ENCODE data around the gene INVS.
"Not testable (repeated sequence)": the region's sequence is repeated elsewhere in the genome, so short reads cannot be mapped to it uniquely, and the experiment has no call there.

The INVS gene
- 39.5 to 40.1 reads per million in 2 donors for total RNA-seq

- peak; percentile 79 for DNase-seq
Observed at GRCh38 chr9:100098887-100099721, at the start of gene INVS, which contains the start of gene ERP44. Gene INVS (plus strand): TSS chr9:100099243. CDS start chr9:100104522, 5,279 bp downstream. Gene ERP44 (minus strand): TSS chr9:100099000. CDS start chr9:100098840, 160 bp downstream.

DNA sequence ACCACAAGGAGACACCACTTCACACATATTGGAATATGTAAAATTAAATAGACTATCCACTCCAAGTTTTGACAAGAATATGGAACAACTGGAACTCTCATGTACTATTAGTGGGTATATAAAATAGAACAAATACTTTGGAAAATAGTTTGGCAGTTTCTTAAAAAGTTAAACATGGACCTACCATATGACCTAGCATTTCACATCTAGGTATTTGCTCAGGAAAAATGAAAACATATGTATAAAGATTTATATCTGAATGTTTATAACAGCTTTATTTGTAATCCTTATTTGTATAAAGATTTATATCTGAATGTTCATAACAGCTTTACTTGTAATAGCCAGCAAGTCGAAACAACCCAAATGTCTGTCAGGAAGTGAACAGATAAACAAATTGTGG, 49.5 kb upstream of the INVS start:
- DNase-seq = no peak

GRCh38 chr9:100052375-100052774, 46.7 kb upstream of the INVS start:
- DNase-seq = no peak

- DNase-seq = no peak
Observed at GRCh38 chr9:100056561-100056960, 42.5 kb upstream of the INVS start.

DNA sequence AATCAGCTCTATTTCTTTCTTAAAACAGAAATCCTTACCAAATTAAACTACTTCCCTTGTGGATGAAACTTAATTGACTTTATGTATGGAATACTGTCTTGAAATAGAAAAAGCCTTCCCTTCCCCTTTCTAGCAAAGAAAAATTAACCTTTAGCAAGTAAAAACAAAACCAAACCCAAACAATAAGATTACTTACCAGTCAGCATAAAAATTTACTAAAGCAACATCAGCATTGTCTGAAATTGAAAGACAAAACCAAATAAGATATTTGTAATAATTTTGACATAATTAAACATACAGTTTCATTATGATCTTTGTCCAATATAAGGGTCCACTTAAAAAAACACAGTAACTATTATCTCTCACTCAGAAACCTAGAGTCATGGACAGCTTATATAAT, 41.4 kb upstream of the INVS start:
- DNase-seq = no peak

GRCh38 chr9:100058699-100059579, 40.1 kb upstream of the INVS start:
- DNase-seq = no peak

GRCh38 chr9:100062683-100063082, 36.4 kb upstream of the INVS start:
- DNase-seq = not testable (repeated sequence)

- no peak for DNase-seq
Observed at GRCh38 chr9:100063185-100063584, 35.9 kb upstream of the INVS start.

- no peak for DNase-seq
Observed at GRCh38 chr9:100064872-100065581, 34.0 kb upstream of the INVS start.

DNA sequence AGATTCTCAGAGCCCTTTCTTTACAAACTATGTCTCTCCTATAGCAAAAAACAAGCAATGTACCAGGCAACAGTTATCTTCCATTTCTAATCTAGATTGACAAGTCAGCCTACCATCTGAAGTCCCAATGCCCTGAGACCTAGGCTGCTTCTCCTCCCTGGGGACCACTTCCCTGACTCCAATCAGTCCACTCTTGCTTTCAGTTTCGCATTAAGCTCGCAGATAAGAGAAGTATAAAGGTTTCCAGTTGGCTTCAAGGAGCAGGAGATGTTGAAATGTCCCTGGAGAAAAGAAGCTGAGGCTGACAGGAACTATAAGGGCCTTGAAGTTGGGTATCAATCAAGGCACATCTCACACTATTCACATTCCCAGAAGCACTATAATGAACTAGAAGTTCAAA, 32.5 kb upstream of the INVS start:
- DNase-seq = no peak

- not testable (repeated sequence) for DNase-seq
Observed at GRCh38 chr9:100067990-100068389, 31.1 kb upstream of the INVS start.

- DNase-seq = not testable (repeated sequence)
Observed at GRCh38 chr9:100069068-100069467, 30.0 kb upstream of the INVS start.

DNA sequence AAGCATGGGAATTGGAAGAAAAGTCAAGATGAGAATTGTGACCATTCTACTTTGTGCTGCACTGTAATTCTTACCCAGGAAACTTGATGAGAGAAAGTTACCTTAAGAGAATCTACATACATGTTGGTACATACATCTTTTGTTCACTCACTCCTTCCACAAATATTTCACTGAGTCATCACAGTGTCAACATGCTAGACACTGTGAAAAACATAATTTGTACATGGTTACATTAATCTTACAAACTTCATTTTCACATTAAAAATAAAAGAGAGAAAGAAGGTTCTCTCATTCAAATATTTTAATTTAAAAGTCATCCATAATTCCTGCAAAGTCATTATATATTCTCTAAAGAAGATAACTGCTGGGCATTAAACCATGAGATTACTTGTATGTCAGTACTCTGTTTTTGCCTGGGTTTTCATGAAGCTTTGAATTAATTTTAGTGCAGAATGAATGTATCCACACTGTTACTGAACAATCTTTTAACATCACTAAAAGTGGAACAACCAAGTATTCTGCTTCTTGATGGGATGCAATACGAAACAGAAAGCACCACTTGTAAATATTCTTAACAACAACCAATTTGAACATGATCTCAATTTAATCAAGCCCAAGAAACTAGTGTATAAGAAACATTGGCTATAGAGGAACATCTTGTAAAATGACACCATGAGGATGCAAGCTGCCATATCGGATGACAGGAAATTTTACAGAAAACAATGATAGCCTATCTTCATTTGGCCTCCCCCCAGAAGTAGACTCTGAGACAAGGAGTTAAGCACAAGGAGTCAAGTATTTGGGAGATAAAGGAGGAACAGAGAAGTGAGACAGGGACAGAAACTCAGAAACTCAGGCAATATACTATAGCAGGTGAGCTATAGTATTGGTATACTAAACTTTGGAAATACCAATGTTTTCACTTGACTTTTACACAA, 28.7 kb upstream of the INVS start:
- DNase-seq = no peak

DNA sequence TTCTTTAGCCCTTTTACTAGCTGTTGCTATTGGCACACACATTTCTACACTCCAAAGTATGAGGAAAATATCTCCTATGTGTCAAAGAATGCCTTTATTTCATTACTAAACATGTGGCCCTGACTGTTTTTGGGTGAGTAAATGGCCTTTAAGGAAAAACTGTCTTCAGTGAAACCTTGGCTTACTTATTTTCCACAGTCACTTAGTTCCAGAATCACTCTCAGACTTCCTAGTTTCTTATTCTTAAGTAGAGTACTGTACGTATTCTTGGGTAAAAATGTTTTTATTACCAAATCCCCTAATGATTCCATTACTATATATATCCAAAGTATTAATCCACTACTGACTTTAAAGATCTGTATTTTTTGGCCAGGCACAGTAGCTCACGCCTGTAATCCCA, 27.8 kb upstream of the INVS start:
- DNase-seq = no peak

- DNase-seq = no peak
Observed at GRCh38 chr9:100072805-100073204, 26.2 kb upstream of the INVS start.

DNA sequence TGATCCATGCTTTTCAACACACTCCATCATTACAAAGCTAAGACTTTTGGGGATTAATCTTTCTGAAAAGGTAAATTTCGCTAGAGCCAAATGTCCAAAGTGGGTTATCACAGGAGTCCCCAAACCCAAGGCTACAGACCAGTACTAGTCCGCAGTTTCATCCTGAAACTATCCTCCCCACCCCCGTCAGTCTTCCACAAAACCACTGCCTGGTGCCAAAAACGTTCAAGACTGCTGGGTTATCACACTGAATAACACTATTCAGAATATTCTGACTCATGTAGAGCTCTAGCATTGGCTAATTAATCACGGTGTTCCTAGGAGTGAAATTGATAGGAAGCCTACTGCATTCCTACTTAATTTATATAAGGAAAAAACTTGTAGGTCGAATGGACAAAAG, 24.9 kb upstream of the INVS start:
- no peak for DNase-seq

- no peak for DNase-seq
Observed at GRCh38 chr9:100074989-100075388, 24.1 kb upstream of the INVS start.

GRCh38 chr9:100076256-100076655, 22.8 kb upstream of the INVS start:
- DNase-seq = not testable (repeated sequence)

- DNase-seq = no peak
Observed at GRCh38 chr9:100082782-100083181, 16.3 kb upstream of the INVS start.

DNA sequence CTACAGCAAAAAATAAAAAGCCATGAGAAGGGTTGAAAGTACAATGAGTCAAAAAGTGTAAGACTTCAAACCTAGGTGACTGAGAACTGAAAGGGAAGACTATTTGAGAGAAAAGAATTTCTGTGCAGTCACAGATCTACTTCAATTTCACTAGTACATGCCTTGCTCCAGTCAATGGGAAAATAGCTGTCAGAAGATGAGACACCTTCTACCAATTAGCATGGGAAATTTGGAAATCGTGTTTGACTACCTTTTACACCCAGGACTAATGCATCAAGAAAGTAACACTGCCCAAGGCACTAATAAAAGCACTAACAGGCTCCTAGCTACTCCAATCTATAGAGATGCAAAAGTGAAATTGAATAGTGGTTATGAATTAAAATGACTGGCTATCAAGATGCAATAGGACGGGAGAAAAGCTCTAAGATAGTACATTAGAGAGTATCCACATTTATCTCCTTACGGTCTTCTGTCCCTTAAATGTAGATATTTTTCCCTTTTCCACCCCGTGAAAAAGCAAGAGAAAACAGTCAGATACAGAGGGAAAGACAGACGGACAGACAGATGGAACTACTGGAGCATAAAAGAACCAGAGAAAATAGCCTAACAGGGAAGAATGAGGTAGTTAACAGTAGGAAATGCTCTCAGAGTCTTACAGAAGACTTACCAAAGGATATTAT, 15.5 kb upstream of the INVS start:
- DNase-seq = no peak

GRCh38 chr9:100084128-100084453, 15.0 kb upstream of the INVS start:
- no peak for DNase-seq
